Measurements from ENCODE around the gene ANKRD24.

DNA sequence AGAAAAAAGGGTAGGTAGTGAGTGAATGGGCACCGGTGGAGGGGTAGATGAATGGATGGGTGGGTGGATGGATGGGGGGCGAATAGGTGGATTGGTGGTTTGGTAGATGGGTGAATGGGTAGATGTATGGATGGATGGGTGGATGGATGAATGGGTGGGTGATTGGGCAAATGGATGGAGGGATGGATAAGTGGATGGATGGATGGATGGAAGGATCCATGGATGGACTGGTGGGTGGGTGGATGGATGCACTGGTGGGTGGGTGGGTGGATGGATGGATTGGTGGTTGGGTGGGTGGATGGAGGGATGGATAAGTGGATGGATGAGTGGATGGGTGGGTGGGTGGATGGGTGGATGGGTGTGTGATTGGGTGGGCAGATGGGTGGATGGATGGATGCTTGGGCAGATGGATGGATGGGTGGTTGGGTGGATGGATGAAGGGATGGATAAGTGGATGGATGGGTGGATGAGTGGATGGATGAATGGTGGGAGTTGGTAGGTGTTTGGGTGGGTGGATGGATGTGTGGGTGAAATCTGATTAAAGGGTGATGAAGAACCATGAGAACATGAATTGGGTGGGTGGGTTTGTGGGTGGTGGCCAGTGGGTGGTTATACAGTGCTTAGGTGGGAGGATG is 2.3 kb downstream of the ANKRD24 start:
- TF ChIP-seq POLR2A (IDR thresholded peaks at IDR 0.05; ENCODE audit: low read depth, low read length) (no peak), POLR2AphosphoS5 (IDR thresholded peaks at IDR 0.05; ENCODE audit: low read depth, low read length) (no peak), SPI1 (IDR thresholded peaks at IDR 0.05; ENCODE audit: low read depth, low read length) (no peak), POU2F2 (IDR thresholded peaks at IDR 0.05; ENCODE audit: low read depth, low read length) (no peak), TAF1 (IDR thresholded peaks at IDR 0.05; ENCODE audit: low read depth, low read length) (no peak)
